Lower lobe of right lung (tissue), 2 donors: ENCODE data around the gene HTR3B. TPM values are rescaled to one million over a fixed set of nuclear protein-coding genes. Genes with fewer than 3 reads are reported as not detected.

Source experiments
- ATAC-seq, 2 donors: fragments of 200-7000 bp; cut with Tn5 transposase; one replicate each; pipeline ENCODE4 v1.9.1; 2020 to 2022; ENCODE audit warnings: mild to moderate bottlenecking in 2 of 2, moderate library complexity in 2 of 2
- DNase-seq: peaks from one replicate; pipeline ENCODE4 v3.0.0-alpha.2; 2020
- H3K27ac ChIP-seq: fragments of 200-600 bp; one replicate; pipeline ENCODE4 v1.8.0; 2022
- H3K27me3 ChIP-seq: fragments of 200-600 bp; one replicate; pipeline ENCODE4 v1.8.0; 2022; ENCODE audit warnings: low read depth
- H3K36me3 ChIP-seq: fragments of 200-600 bp; one replicate; pipeline ENCODE4 v1.8.0; 2022; ENCODE audit warnings: mild to moderate bottlenecking
- H3K4me1 ChIP-seq: fragments of 200-600 bp; one replicate; pipeline ENCODE4 v1.8.0; 2022
- H3K4me3 ChIP-seq: fragments of 200-600 bp; one replicate; pipeline ENCODE4 v1.8.0; 2022; ENCODE audit warnings: mild to moderate bottlenecking
- H3K9me3 ChIP-seq: fragments of 200-600 bp; one replicate; pipeline ENCODE4 v1.8.0; 2022
- CTCF ChIP-seq: fragments of 200-600 bp; IDR thresholded peaks from one replicate; pipeline ENCODE4 v1.8.0; 2022; ENCODE audit warnings: antibody characterized with exemption, mild to moderate bottlenecking
- intact Hi-C: fragments of 100-400 bp; cut with DNase I; formaldehyde crosslinking; loops from one replicate; pipeline ENCODE4 v1.11.0; 2022
- total RNA-seq: library from RNA; stranded (reverse); fragmentation: NEBNext Ultra II Directional; extraction: Animal tissue kit (Norgen Biotek cat#: 25700); gene quantifications from one replicate; pipeline ENCODE4 v1.2.1, GENCODE V29; 2021
- donor health status: DM: no; HTN: yes; CAD: no; lungs with severe emphysema.

Gene HTR3B
- total RNA-seq, 1 donor from 2014 or later = not detected

DNA sequence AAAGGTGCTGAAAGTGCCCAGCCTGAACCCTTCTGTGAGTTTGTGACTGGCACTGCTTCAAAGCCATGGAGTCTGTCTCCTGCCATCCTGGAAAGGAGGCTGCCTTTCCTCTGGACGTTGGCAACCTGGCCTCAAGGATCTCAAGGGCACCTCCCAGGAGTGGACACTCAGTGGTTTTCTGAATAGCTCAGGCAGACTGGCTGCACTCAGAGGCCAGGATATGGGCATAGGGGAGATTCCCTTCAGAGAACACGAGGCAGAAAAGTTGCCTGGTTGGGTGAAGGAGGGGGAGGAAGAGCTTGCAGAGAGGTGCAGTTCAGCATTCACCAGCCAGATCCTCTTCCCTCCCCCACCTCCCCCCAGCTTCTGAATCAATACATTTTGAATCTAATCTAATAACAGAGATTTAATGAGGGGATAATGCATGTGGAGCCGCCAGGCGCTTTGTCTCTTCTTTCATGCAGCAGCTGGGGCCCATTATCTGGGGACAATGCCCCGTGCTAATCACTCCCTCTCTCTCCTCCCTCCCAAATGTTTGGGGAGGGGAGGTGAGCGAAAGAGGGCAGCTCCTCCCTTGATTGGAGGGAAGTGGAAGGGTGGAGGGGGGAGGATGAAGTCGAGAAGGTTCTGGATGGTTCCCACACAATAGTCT is 88.0 kb downstream of the HTR3B start:
- Histone ChIP-seq H3K27me3 (peaks cover 36% of the 10 kb centered on the region), H3K36me3 (no peaks in the 10 kb centered on the region), H3K9me3 (no peaks in the 10 kb centered on the region), H3K27ac (no peak overlapping the region), H3K4me3 (no peak overlapping the region), H3K4me1 (no peaks in the 10 kb centered on the region)
- TF ChIP-seq CTCF = no peak
- intact Hi-C loops = no loop called here
- ATAC-seq (peak in 1 of 2 donors; percentile 57), DNase-seq (no peak)

DNA sequence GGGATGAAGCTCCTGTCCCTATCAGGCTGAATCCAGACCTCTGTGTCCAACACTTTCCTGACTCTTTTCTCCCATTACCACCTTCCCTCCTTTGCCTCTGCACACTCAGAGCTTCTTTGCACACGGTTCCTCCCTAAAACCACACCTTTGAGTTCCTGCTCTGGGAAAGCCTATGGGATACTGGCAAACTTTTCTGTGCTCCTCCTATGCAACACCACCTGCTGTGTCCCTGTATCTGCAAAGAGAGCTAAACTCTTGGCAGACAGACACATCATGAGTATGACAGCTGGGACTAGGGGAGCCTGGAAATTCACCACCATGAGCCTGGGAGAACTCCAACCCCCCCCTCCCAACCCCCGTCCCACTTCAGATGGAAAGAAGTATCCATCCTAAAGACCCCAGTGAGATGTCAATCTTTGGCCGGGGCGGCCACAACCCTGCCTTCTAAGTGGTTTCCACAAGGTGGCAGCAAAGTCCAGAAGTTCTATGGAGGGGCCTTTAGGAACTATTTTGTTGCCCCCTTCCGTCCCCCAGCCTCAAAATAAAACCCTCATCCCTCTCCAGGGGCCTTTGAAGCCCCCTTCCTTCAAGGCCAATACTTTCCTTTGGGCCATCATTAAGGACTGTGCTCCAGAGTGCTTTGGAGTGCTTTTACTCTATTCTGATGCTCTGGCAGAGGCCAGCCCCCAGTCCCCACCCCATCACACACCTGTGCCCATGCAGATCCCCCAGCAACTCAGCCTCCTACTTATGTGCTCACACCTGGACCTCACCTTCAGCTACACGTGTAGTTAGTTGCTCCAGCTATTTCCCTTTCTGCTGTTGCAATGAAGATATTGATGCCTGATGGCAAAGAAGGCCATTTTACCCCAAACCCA is 89.7 kb downstream of the HTR3B start:
- Histone ChIP-seq H3K36me3 (no peaks in the 10 kb centered on the region), H3K27ac (no peak overlapping the region), H3K4me1 (no peaks in the 10 kb centered on the region), H3K4me3 (no peak overlapping the region), H3K9me3 (no peaks in the 10 kb centered on the region), H3K27me3 (peaks cover 48% of the 10 kb centered on the region)
- ATAC-seq (peak; percentile 44 to 50), DNase-seq (no peak)
- peak; percentile 74 for TF ChIP-seq CTCF
- intact Hi-C loops = no loop called here

Other genes starting within 250 kb of the HTR3B start
- 1.1 TPM for gene TMPRSS5, start 198.5 kb upstream of the HTR3B start, total RNA-seq
- gene ZW10, start 131.1 kb upstream of the HTR3B start, total RNA-seq = 11.6 TPM
- gene CLDN25, start 125.0 kb upstream of the HTR3B start, total RNA-seq = not detected
- 28.0 TPM for gene USP28, start 29.2 kb upstream of the HTR3B start, total RNA-seq
- not detected for gene HTR3A, start 70.3 kb downstream of the HTR3B start, total RNA-seq
- gene ZBTB16, start 154.9 kb downstream of the HTR3B start, total RNA-seq = 171 TPM